Posterior cingulate gyrus (tissue), 11 donors: Measurements from ENCODE around the gene KRTAP4-16.
"Not testable (repeated sequence)": the region's sequence is repeated elsewhere in the genome, so short reads cannot be mapped to it uniquely, and the experiment has no call there.

Source experiments
- DNase-seq, 10 donors: peaks; one replicate each; pipeline versions ENCODE4 v3.0.0 to v3.0.0-alpha.2; 2020 to 2021; ENCODE audit warnings: mixed read lengths in 3 of 10
- intact Hi-C: fragments of 100-400 bp; cut with DNase I; formaldehyde crosslinking; loops from one replicate; pipeline ENCODE4 v1.15.1; 2023

Gene KRTAP4-16

GRCh38 chr17:41083427-41083826 lies 18.6 kb downstream of the KRTAP4-16 start:
- intact Hi-C loops, DNase-seq: not testable (repeated sequence)

DNA sequence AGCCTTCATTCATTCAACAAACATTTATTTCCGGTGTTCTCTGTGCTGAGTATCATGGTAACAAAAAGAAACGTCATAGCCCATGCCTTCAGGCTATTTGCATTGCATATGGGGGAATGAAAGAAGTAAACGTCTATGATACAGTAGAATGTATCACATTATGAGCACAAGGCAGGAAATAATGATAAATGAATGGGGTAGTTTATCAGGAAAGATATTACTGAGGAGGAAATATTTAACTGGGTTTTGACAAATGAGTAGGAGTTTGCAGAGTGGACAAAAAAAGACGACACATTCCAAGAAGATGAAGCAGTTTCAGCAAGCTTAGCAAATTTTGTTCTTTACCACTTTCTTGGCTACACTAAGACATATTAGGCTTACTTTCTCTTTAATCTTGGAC lies 19.4 kb downstream of the KRTAP4-16 start:
- intact Hi-C loops = no loop called here
- DNase-seq = no peak

DNA sequence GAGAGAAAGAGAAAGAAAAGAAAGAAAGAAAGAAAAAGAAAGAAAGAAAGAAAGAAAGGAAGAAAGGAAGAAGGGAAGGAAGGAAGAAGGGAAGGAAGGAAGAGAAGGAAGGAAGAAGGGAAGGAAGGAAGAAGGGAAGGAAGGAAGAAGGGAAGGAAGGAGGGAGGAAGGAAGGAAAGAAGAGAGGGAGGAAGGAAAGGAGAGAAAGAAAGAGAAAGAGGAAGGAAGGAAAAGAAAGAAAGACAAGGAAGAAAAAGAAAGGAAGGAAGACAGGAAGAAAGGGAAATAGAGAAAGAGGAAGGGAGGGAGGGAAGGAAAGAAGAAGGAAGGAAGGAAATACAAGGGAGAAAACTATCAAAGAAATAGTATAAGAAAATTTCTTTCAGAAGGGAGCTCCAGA lies 25.2 kb downstream of the KRTAP4-16 start:
- intact Hi-C loops = no loop called here
- no peak for DNase-seq

- intact Hi-C loops = no loop called here
- DNase-seq = no peak
Observed at GRCh38 chr17:41073676-41074075, 28.3 kb downstream of the KRTAP4-16 start.

- intact Hi-C loops = no loop called here
Observed at GRCh38 chr17:41071606-41072360, 30.2 kb downstream of the KRTAP4-16 start.

GRCh38 chr17:41069031-41069430 lies 33.0 kb downstream of the KRTAP4-16 start:
- intact Hi-C loops = no loop called here
- no peak for DNase-seq

More at GRCh38 chr17:41071606-41072360, 30.2 kb downstream of the KRTAP4-16 start:
- DNase-seq = no peak

DNA sequence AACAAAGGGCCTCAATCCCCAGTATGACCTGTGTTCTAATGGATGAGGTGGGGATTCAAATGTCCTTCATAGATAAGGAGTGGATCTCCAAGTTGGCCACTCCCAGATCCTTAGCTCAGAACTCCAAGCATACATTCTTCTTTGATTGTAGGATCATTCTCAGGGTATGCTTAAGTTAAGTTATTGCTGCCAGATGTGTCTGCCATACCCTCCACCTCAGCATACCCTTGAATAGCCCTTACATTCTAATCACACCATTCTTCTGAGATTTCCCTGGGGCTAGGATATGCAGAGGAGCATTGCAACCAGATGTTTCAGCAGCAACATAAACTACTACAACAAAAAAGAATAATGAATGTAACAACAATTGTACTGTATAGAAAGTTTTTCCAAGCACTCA lies 34.7 kb downstream of the KRTAP4-16 start:
- DNase-seq = no peak
- intact Hi-C loops = no loop called here

GRCh38 chr17:41065829-41066624 lies 36.0 kb downstream of the KRTAP4-16 start, which contains the start of gene KRTAP2-4:
Gene KRTAP2-4, minus strand, starts transcription at chr17:41065879. Its CDS starts 34 bp downstream, at chr17:41065845.
- DNase-seq = no peak
- intact Hi-C loops = no loop called here

- intact Hi-C loops, DNase-seq: not testable (repeated sequence)
Observed at GRCh38 chr17:41065016-41065689, 36.9 kb downstream of the KRTAP4-16 start.

DNA sequence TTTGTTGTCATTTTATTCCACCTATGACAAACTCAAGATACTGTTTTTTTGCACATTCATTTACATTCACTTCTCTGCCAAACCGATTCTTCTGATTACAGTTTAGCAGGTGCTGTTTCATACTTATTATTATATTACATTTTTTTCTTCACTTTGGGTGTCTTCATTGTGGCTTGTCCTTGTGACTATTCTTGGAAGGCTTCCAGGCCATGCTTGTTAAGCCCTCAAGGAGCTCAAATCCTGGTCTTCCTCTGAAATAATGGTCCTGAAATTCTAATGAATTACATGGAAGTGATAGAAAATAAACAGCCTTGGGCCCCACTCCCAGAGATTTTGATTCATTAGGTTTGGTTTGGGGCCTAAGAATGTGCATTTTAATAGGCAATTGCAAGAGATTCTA lies 37.7 kb downstream of the KRTAP4-16 start:
- no peak for DNase-seq
- intact Hi-C loops = no loop called here

GRCh38 chr17:41063449-41063848 lies 38.6 kb downstream of the KRTAP4-16 start:
- intact Hi-C loops = no loop called here
- DNase-seq = no peak

DNA sequence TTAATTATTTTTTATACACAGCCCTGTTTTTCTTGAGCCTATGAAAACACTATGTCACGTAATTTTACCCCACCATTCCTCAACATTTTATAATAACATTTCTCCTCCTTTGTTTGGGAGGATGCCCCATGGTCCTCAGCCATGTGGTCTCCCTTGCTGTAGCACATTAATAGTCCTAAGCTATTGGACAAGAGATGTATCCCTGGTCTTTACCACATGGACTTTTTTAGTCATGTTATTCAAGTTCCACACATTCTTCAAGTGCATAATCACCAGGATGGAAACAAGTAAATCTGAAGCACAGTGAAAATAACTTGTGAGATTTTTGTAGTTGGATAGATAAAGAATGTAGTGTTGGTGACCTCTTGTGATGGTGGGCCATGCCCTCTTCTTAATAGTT lies 40.0 kb downstream of the KRTAP4-16 start:
- intact Hi-C loops = no loop called here
- DNase-seq = no peak

- DNase-seq = no peak
- intact Hi-C loops = no loop called here
Observed at GRCh38 chr17:41060052-41060604, 41.9 kb downstream of the KRTAP4-16 start, which contains the start of gene KRTAP2-3. Gene KRTAP2-3, minus strand, starts transcription at chr17:41060114. Its CDS starts 64 bp downstream, at chr17:41060050.

DNA sequence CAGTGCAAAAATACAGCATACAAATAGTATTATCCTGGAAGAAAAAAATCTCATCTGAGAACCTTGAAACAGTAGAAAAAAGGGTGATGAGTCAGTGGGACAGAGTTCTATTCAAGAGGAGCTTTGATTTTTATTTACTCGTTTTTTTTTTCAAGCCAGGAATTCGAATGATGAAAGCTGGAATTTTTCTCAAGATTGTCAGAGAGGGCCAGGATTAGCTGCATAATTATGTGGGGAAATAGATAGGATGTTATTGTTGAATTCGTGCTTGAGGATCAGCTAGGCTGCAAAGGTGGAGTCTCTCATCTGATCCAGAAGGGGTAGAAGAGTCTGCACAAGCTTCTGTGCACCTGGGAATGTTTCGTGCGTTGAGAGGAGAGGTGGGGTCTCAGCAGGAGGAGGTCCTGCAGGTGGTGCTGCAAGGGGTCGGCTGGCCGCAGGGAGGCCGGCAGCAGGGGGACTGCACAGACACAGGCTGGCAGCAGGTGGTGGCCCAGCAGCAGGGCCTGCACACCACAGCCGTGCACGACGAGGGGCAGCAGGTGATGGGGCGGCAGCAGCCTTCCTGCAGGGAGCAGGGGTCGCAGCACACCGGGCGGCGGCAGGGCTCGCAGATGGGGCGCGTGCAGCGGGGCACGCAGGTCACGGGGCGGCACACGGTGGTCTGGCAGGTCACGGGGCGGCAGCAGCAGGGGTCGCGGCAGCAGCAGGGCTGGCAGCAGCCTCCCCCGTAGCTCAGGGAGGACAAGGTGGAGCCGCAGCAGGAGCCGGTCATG lies 42.5 kb downstream of the KRTAP4-16 start:
- intact Hi-C loops, DNase-seq: not testable (repeated sequence)

- no peak for DNase-seq
- intact Hi-C loops = no loop called here
Observed at GRCh38 chr17:41058741-41059140, 43.3 kb downstream of the KRTAP4-16 start.

DNA sequence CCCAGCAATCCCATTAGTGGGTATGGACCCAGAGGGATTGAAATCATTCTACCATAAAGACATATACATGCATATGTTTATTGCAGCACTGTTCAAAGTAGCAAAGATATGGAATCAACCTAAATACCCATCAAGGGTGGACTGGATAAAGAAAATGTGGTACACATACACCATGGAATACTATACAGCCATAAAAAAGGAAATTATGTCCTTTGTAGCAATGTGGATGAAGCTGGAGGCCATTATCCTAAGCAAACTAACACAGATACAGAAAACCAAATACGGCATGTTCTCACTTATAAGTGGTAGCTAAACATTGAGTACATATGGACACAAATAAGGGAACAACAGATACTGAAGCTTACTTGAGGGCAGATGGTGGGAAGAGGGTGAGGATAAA lies 44.5 kb downstream of the KRTAP4-16 start:
- no peak for DNase-seq
- intact Hi-C loops = no loop called here

- DNase-seq, intact Hi-C loops: not testable (repeated sequence)
Observed at GRCh38 chr17:41055130-41055529, 46.9 kb downstream of the KRTAP4-16 start, which contains the start of gene KRTAP2-2. Gene KRTAP2-2, minus strand, starts transcription at chr17:41055230. Its CDS starts 19 bp downstream, at chr17:41055211.

- intact Hi-C loops = not testable (repeated sequence)
- peak in 1 of 10 donors; percentile 61 for DNase-seq
Observed at GRCh38 chr17:41054556-41054955, 47.5 kb downstream of the KRTAP4-16 start.

DNA sequence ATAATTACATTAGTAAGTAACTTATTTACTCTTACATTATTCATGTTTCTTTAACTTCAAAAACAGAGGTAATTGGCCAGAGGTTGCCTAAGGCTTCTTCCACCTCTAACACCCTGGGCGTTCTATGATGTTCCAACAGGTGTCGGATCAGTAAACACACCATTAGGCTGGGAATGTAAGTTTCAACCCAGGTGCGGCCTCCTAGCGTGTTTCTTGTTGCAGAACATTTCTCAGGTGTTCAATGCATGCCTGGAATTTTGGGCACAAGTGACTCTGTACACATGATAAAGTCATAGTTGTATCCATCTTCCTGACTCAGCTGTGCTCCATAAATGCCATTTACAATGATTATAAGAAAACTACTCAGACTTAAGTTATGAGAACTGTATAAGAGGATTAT lies 48.0 kb downstream of the KRTAP4-16 start:
- intact Hi-C loops = no loop called here
- DNase-seq = no peak

GRCh38 chr17:41052566-41052965 lies 49.4 kb downstream of the KRTAP4-16 start:
- intact Hi-C loops = no loop called here

More at GRCh38 chr17:41052566-41052965, 49.4 kb downstream of the KRTAP4-16 start:
- DNase-seq = no peak
